ENCODE data around the gene PEX26. TPM values are rescaled to one million over a fixed set of nuclear protein-coding genes. Genes with fewer than 3 reads are reported as not detected.

The PEX26 gene
- total RNA-seq, result 10 to 100 TPM; 31.7 to 47.3 (median 39.1) TPM

GRCh38 chr22:18077639-18078328 is at the start of gene PEX26:
TSS of gene PEX26 (plus strand) at chr22:18077990. CDS start at chr22:18078377, 387 bp downstream.
- TF ChIP-seq POLR2A (IDR thresholded peaks at IDR 0.05) (peak; percentile 47 to 48), POLR2AphosphoS5 (IDR thresholded peaks at IDR 0.05) (peak in 2 of 3 donors; percentile 37 to 81), CTCF (IDR thresholded peaks at IDR 0.05) (no peak), EP300 (IDR thresholded peaks at IDR 0.05) (peak; percentile 19)

GRCh38 chr22:18028817-18029527 is 48.8 kb upstream of the PEX26 start:
- Histone ChIP-seq H3K9me3 (no peaks in the 10 kb centered on the region), H3K27me3 (no peaks in the 10 kb centered on the region), H3K27ac (no peak overlapping the region), H3K4me3 (no peak overlapping the region), H3K36me3 (no peaks in the 10 kb centered on the region), H3K4me1 (peaks cover 27% of the 10 kb centered on the region)
- DNase-seq (ENCODE audit: low spot score in 2 of 2), result peak in 1 of 2 donors; percentile 28
- TF ChIP-seq EP300 (IDR thresholded peaks at IDR 0.05), result no peak
- TF ChIP-seq CTCF (IDR thresholded peaks at IDR 0.05), result no peak
- no peak for TF ChIP-seq POLR2A (IDR thresholded peaks at IDR 0.05)
- no peak for TF ChIP-seq POLR2AphosphoS5 (IDR thresholded peaks at IDR 0.05)
- WGBS, result 58% methylated on average over 3 of the region's 3 CpGs

More at GRCh38 chr22:18077639-18078328, at the start of gene PEX26:
- H3K27ac ChIP-seq, result peak within 1 kb of the TSS; percentile 87
- peak within 1 kb of the TSS; percentile 82 for H3K4me3 ChIP-seq
- H3K9me3 ChIP-seq, result no peaks in the 10 kb centered on the region
- no peaks in the 10 kb centered on the region for H3K27me3 ChIP-seq
- peak; percentile 97 to 99 for DNase-seq (ENCODE audit: low spot score in 2 of 2)
- H3K36me3 ChIP-seq, result peaks cover 28% of the 10 kb centered on the region
- peaks cover 46% of the 10 kb centered on the region for H3K4me1 ChIP-seq
- under 1% methylated on average over 25 of the region's 50 CpGs for WGBS

GRCh38 chr22:18029686-18030267 is 48.0 kb upstream of the PEX26 start:
- TF ChIP-seq EP300 (IDR thresholded peaks at IDR 0.05), result no peak
- no peak for TF ChIP-seq POLR2AphosphoS5 (IDR thresholded peaks at IDR 0.05)
- no peak for TF ChIP-seq CTCF (IDR thresholded peaks at IDR 0.05)
- TF ChIP-seq POLR2A (IDR thresholded peaks at IDR 0.05), result no peak
- peak in 1 of 2 donors; percentile 5 for DNase-seq (ENCODE audit: low spot score in 2 of 2)
- Histone ChIP-seq H3K27ac (no peak overlapping the region), H3K4me1 (peaks cover 22% of the 10 kb centered on the region), H3K36me3 (no peaks in the 10 kb centered on the region), H3K4me3 (no peak overlapping the region), H3K9me3 (no peaks in the 10 kb centered on the region), H3K27me3 (no peaks in the 10 kb centered on the region)
- WGBS, result 80% methylated on average over 2 of the region's 2 CpGs

GRCh38 chr22:18031695-18032454 is 45.9 kb upstream of the PEX26 start:
- no peaks in the 10 kb centered on the region for H3K36me3 ChIP-seq
- no peak for TF ChIP-seq POLR2A (IDR thresholded peaks at IDR 0.05)
- TF ChIP-seq POLR2AphosphoS5 (IDR thresholded peaks at IDR 0.05), result no peak
- TF ChIP-seq CTCF (IDR thresholded peaks at IDR 0.05), result no peak
- no peak for TF ChIP-seq EP300 (IDR thresholded peaks at IDR 0.05)
- H3K4me1 ChIP-seq, result peaks cover 19% of the 10 kb centered on the region
- DNase-seq (ENCODE audit: low spot score in 2 of 2), result peak in 1 of 2 donors; percentile 48
- WGBS, result 37% methylated on average over 10 of the region's 10 CpGs
- H3K4me3 ChIP-seq, result no peak overlapping the region
- H3K27me3 ChIP-seq, result no peaks in the 10 kb centered on the region
- H3K27ac ChIP-seq, result peak overlapping the region; percentile 26
- no peaks in the 10 kb centered on the region for H3K9me3 ChIP-seq
